GM23338 (cell line): Measurements from ENCODE around the gene RADIL.

Experiments
- CTCF ChIP-seq, 2 experiments: fragments of 200-600 bp in 1 of 2; sonication (generic) in 1 of 2; conservative IDR thresholded peaks; 2 replicates each; pipeline versions ENCODE4 v1.5.1 to v1.6.1; 2016 to 2017; ENCODE audit warnings: antibody characterized with exemption in 2 of 2, low read depth in 2 of 2, mild to moderate bottlenecking in 2 of 2, moderate library complexity in 1 of 2
- POLR2AphosphoS5 ChIP-seq: IDR thresholded peaks from 2 replicates; pipeline ENCODE4 v1.6.1; 2016; ENCODE audit warnings: antibody characterized with exemption, low read depth

GRCh38 chr7:4823441-4824119 is 59.9 kb downstream of the RADIL start:
- TF ChIP-seq POLR2AphosphoS5: no peak
- no peak for TF ChIP-seq CTCF (conservative IDR thresholded peaks at IDR 0.05; ENCODE audit: low read depth in 2 of 2)
